ENCODE measurements around the gene SFRP5. TPM values are rescaled to one million over a fixed set of nuclear protein-coding genes. Genes with fewer than 3 reads are reported as not detected.

Gene SFRP5
- total and polyA plus RNA-seq, 2 of the 13 experiments (the other 11 are each of a cell fraction or from before 2014, with no cell fraction given) = 0.32 to 1.7 TPM

DNA sequence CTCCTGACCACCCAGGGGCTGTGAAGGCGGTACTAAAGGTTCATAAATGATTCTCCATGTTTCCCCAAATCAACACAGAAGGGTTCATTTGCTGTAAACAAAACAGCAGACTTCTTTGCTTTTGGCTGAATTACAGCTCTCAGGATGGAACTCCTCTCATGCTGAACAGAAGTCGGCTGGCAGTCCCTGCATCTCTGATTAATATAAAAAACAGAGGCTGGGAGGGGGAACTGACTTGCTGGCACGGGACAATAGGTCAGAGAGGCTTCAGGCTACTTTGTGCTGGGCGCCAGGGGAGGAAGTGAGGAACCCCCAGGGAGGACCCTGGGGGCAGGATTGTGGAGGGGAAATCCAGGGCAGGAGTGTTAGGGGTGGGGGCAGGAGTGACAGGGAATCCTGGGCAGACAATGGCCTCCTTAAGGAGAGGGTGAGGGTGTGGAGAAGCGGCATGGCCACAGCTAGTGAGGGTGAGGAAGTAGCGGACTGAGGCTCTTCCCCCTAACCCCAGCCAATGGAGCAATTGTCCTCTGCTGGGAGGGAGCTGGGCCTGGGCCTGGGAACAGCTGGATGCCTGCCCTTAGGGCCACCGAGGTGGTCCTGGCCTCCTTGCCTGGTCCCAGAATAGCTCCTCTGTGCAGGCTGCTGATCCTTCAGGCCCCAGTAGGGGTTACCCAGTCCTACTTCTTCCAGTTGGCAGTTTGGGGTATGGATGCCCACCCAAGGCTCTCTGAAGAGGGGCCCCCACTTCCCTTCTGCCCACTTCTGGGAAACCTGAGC lies 9.2 kb upstream of the SFRP5 start (continued):
- TF ChIP-seq, protein P1, sequence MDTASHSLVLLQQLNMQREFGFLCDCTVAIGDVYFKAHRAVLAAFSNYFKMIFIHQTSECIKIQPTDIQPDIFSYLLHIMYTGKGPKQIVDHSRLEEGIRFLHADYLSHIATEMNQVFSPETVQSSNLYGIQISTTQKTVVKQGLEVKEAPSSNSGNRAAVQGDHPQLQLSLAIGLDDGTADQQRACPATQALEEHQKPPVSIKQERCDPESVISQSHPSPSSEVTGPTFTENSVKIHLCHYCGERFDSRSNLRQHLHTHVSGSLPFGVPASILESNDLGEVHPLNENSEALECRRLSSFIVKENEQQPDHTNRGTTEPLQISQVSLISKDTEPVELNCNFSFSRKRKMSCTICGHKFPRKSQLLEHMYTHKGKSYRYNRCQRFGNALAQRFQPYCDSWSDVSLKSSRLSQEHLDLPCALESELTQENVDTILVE (CRISPR knock-in tag; IDR thresholded peaks at IDR 0.05) = no peak
- no peak for TF ChIP-seq AGO1 (IDR thresholded peaks at IDR 0.05; ENCODE audit: low read depth, low read length, poor library complexity, severe bottlenecking)
- TF ChIP-seq NFYB (CRISPR knock-in tag; IDR thresholded peaks at IDR 0.05) = no peak
- no peak for TF ChIP-seq MAZ (IDR thresholded peaks at IDR 0.05; ENCODE audit: borderline replicate concordance, low read depth, low read length)
- no peak for TF ChIP-seq MAZ (CRISPR knock-in tag; IDR thresholded peaks at IDR 0.05; ENCODE audit: low read depth)
- no peak for TF ChIP-seq ZNF337 (CRISPR knock-in tag; IDR thresholded peaks at IDR 0.05; ENCODE audit: borderline replicate concordance, low read depth)
- TF ChIP-seq, protein P2, sequence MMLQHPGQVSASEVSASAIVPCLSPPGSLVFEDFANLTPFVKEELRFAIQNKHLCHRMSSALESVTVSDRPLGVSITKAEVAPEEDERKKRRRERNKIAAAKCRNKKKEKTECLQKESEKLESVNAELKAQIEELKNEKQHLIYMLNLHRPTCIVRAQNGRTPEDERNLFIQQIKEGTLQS (CRISPR knock-in tag; IDR thresholded peaks at IDR 0.05) = no peak
- no peak for TF ChIP-seq FLYWCH1 (CRISPR knock-in tag; IDR thresholded peaks at IDR 0.05)

DNA sequence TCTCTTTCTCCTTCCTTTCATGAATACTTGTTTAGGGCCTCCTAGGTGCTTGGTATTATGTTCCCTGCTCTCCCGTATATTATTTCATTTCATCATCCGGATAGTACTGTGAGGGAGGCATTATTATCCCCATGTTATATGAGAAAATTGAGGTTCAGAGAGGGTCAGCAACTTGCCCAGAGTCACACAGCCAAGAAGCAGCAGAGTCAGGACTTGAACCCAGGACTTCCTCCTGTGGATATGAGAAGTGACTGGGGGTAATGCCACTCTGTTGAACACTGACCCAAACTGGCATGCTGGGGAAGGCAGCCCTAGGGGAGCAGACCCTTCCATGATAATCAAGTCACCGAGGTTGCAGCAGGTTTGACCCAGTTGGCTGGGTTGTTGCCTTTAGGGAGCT lies 8.2 kb upstream of the SFRP5 start:
- Histone ChIP-seq H2AFZ (ENCODE audit: low read length) (no peak overlapping the region), H3K9me3 (ENCODE audit: low read length) (no peaks in the 10 kb centered on the region), H3K9ac (ENCODE audit: insufficient read depth, low read depth, low read length) (no peak overlapping the region), H4K20me1 (ENCODE audit: insufficient read depth, low read length) (peaks cover 2% of the 10 kb centered on the region; the same call in 1 of the 2 replicates), H3K27ac (ENCODE audit: extremely low read length, insufficient read depth, low read length) (no peak overlapping the region), H3K4me2 (ENCODE audit: low read depth, low read length) (no peak overlapping the region), H3K4me1 (ENCODE audit: insufficient read depth, low read length) (peaks cover 60% of the 10 kb centered on the region), H3K27me3 (ENCODE audit: control insufficient read depth in 1 of 2, insufficient read depth in 2 of 2, low read length in 2 of 2) (peaks cover 0 to 4% of the 10 kb centered on the region in 2 experiments; a peak in 1 of 5 replicates), H3K4me3 (replicated peaks in 1 of 3; ENCODE audit: insufficient read depth in 1 of 3, low read depth in 2 of 3, low read length in 3 of 3) (no peak overlapping the region), H3K36me3 (replicated peaks in 1 of 2; ENCODE audit: control insufficient read depth in 1 of 2, insufficient read depth in 2 of 2, low read length in 2 of 2) (no peaks in the 10 kb centered on the region), H3K79me2 (ENCODE audit: insufficient read depth, low read length) (no peaks in the 10 kb centered on the region)
- DNase-seq (ENCODE audit: low spot score) = no peak
- no TSS peak for BruUV-seq (replicated peaks)
- WGBS (ENCODE audit: low lambda C conversion rate) = 18% methylated on average over 2 of the region's 3 CpGs
- TF ChIP-seq, protein P3, sequence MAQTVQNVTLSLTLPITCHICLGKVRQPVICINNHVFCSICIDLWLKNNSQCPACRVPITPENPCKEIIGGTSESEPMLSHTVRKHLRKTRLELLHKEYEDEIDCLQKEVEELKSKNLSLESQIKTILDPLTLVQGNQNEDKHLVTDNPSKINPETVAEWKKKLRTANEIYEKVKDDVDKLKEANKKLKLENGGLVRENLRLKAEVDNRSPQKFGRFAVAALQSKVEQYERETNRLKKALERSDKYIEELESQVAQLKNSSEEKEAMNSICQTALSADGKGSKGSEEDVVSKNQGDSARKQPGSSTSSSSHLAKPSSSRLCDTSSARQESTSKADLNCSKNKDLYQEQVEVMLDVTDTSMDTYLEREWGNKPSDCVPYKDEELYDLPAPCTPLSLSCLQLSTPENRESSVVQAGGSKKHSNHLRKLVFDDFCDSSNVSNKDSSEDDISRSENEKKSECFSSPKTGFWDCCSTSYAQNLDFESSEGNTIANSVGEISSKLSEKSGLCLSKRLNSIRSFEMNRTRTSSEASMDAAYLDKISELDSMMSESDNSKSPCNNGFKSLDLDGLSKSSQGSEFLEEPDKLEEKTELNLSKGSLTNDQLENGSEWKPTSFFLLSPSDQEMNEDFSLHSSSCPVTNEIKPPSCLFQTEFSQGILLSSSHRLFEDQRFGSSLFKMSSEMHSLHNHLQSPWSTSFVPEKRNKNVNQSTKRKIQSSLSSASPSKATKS (CRISPR knock-in tag; IDR thresholded peaks at IDR 0.05) = no peak
- peak; percentile 90 for TF ChIP-seq ZNF768 (CRISPR knock-in tag; IDR thresholded peaks at IDR 0.05)
- POLR2A ChIA-PET = no interaction called here
- CTCF ChIA-PET (ENCODE audit: low intra/inter-chr PET ratio, low total read pairs) = no interaction called here
- in situ Hi-C loops (cut with HindIII; ENCODE audit: extremely low pct_ligation_motif_present, low pct_unique_long_range_greater_than_20kb) = no loop called here
- ATAC-seq = no peak
- intact Hi-C loops (cut with micrococcal nuclease; ENCODE audit: unreplicated experiment) = loop anchor here (10.0 kb wide), 1 partner anchor 265 kb away; no protein-coding TSS in a partner anchor
- FAIRE-seq = no peak
